BJ (cell line): ENCODE measurements around the gene ALG1. TPM values are rescaled to one million over a fixed set of nuclear protein-coding genes. Genes with fewer than 3 reads are reported as not detected.
"Not testable (repeated sequence)": the region's sequence is repeated elsewhere in the genome, so short reads cannot be mapped to it uniquely, and the experiment has no call there.

Experiments used
- CTCF ChIA-PET: fragments of 350-600 bp; formaldehyde crosslinking; extraction: SDS; loops from one replicate; lab custom pipeline; 2021; ENCODE audit warnings: antibody characterized with exemption, inconsistent platforms; lab: Yijun Ruan, JAX
- POLR2A ChIA-PET: fragments of 300-600 bp; sonication (Branson Sonifier 250); formaldehyde crosslinking; extraction: SDS; loops from one replicate; lab custom pipeline; 2021; ENCODE audit warnings: antibody characterized with exemption; lab: Charles Lee
- DNase-seq: peaks from one replicate; pipeline ENCODE4 v3.0.0-alpha.2; 2011; ENCODE audit warnings: low read depth
- H3K27me3 ChIP-seq: 2 replicates; pipeline ENCODE4 v1.6.0; 2011; ENCODE audit warnings: low read length; ENCODE audit not compliant: control insufficient read depth, insufficient read depth
- H3K36me3 ChIP-seq: 2 replicates; pipeline ENCODE4 v1.5.1; 2011; ENCODE audit warnings: low read length; ENCODE audit not compliant: control insufficient read depth, insufficient read depth
- H3K4me3 ChIP-seq: 2 replicates; pipeline ENCODE4 v1.5.1; 2011; ENCODE audit warnings: low read depth, mild to moderate bottlenecking, control low read depth, low read length
- polyA plus RNA-seq: library from polyadenylated mRNA; depleted of rRNA; stranded (reverse); fragments of >200 nt; gene quantifications from 2 replicates; pipeline ENCODE4 v1.2.3, GENCODE V29; 2011
- TF ChIP-seq, protein P1 (sequence below): IDR thresholded peaks from 2 replicates; pipeline ENCODE4 v1.5.1; 2011; ENCODE audit warnings: low read depth, mild to moderate bottlenecking, control low read depth, inconsistent platforms, low read length, moderate library complexity; ENCODE audit not compliant: insufficient read depth

The ALG1 gene
- polyA plus RNA-seq, 1 experiment = 63.1 TPM

DNA sequence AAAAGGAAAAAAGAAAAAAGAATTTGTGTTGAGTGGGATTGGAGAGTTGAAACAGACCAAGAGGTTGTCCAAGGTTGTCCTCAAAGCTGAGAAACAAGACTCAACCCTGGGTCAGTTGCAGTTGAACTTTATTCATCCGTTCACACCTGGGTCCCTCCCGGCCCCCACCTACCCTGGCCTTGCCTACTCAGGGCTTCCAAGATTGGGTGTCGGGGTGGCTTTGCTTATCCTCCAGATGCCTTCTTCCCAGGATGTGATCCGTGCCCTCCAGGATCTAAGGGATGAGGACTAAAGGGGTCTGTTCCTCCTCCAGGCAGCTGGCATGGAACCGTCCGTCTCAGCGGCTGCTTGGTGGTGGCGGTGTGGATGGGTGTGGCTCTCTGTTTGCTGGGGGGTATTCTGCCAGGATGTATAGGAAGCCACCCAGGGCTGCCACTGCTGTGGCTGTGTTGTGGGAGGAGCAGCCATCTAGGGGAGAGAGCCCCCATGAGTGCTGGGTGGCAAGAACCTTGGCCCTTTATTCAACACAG, 27.6 kb upstream of the ALG1 start:
- no peak overlapping the region for H3K4me3 ChIP-seq
- no peaks in the 10 kb centered on the region for H3K36me3 ChIP-seq
- POLR2A ChIA-PET = no interaction called here
- peaks cover 1% of the 10 kb centered on the region for H3K27me3 ChIP-seq
- TF ChIP-seq, protein P1, sequence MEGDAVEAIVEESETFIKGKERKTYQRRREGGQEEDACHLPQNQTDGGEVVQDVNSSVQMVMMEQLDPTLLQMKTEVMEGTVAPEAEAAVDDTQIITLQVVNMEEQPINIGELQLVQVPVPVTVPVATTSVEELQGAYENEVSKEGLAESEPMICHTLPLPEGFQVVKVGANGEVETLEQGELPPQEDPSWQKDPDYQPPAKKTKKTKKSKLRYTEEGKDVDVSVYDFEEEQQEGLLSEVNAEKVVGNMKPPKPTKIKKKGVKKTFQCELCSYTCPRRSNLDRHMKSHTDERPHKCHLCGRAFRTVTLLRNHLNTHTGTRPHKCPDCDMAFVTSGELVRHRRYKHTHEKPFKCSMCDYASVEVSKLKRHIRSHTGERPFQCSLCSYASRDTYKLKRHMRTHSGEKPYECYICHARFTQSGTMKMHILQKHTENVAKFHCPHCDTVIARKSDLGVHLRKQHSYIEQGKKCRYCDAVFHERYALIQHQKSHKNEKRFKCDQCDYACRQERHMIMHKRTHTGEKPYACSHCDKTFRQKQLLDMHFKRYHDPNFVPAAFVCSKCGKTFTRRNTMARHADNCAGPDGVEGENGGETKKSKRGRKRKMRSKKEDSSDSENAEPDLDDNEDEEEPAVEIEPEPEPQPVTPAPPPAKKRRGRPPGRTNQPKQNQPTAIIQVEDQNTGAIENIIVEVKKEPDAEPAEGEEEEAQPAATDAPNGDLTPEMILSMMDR = no peak
- no peak for DNase-seq
- CTCF ChIA-PET = interaction anchor here (0.9 kb wide), 1 partner anchor 14 kb away, joined by 3 read pairs; no protein-coding TSS in a partner anchor

DNA sequence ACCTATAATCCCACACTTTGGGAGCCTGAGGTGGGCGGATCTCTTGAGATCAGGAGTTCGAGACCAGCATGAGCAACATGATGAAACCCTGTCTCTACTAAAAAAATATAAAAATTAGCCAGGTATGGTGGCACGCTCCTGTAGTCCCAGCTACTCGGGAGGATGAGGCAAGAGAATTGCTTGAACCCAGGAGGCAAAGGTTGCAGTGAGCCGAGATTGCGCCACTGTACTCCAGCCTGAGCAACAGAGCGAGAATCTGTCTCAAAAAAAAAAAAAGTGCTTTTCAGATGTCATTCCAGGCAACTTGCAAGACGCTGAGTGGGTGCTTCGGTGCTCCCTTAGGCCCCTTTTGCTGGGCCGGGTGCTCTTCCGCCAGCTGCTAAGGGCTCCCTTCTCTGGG, 27.1 kb upstream of the ALG1 start:
- H3K27me3 ChIP-seq, H3K4me3 ChIP-seq, DNase-seq, POLR2A ChIA-PET, H3K36me3 ChIP-seq: not testable (repeated sequence)
- CTCF ChIA-PET = interaction anchor here (0.9 kb wide), 1 partner anchor 14 kb away, joined by 3 read pairs; no protein-coding TSS in a partner anchor

DNA sequence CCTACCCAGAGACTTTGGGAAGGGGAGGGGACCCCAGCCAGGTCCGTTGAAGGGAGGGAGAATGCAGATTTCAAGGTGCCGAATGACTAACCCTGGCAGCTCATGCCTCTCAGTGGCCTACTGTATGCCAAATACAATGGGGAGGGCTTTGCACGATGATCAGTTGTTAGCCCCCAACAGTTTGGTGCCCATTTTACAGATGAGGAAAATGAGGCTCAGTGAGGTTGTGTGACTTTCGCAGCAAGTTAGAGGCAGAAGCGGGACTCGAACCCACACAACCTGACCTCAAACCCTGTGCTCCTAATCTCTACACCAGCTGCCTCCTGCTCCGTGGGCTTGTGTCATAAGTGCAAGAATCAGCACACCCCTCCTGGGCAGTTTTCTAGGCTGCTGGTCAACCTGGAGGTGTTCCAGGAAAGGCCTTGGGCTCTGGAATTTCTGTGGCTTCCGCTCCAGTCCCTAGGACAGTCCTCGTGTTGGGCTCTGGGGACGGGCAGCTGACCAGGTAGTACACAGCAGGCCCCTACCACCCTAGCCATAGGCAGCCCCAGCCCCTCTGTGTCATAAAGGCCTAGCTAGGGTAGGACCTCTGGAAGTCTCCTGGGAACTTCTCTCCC, 26.0 kb upstream of the ALG1 start:
- no peak overlapping the region for H3K4me3 ChIP-seq
- TF ChIP-seq, protein P1 = no peak
- H3K36me3 ChIP-seq = no peaks in the 10 kb centered on the region
- CTCF ChIA-PET = no interaction called here
- peaks cover 1% of the 10 kb centered on the region for H3K27me3 ChIP-seq
- DNase-seq = no peak
- POLR2A ChIA-PET = no interaction called here

DNA sequence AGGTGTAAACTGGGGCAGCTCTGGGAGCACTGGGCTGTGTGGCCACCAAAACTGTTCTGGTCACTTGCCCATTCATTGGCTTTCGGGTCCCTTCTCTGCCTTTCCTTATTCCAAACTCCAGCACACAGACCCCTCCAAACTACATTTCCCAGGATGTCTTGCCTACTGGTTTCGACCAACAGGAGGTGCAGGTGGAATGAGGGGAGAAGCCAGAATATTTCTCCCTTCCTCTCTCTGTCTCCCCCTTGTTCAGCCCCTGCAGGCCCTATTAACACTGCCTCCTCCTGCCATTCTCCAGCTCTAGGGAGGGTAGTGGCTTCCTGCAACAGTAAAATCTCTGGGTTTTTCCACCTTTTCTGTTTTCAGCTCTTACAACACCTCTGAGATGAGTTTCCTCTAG, 24.7 kb upstream of the ALG1 start:
- no peak for DNase-seq
- peaks cover 1% of the 10 kb centered on the region; the same call in 1 of the 2 replicates for H3K27me3 ChIP-seq
- no peak overlapping the region for H3K4me3 ChIP-seq
- ChIA-PET POLR2A (no interaction called here), CTCF (no interaction called here)
- no peaks in the 10 kb centered on the region for H3K36me3 ChIP-seq
- TF ChIP-seq, protein P1 = no peak

DNA sequence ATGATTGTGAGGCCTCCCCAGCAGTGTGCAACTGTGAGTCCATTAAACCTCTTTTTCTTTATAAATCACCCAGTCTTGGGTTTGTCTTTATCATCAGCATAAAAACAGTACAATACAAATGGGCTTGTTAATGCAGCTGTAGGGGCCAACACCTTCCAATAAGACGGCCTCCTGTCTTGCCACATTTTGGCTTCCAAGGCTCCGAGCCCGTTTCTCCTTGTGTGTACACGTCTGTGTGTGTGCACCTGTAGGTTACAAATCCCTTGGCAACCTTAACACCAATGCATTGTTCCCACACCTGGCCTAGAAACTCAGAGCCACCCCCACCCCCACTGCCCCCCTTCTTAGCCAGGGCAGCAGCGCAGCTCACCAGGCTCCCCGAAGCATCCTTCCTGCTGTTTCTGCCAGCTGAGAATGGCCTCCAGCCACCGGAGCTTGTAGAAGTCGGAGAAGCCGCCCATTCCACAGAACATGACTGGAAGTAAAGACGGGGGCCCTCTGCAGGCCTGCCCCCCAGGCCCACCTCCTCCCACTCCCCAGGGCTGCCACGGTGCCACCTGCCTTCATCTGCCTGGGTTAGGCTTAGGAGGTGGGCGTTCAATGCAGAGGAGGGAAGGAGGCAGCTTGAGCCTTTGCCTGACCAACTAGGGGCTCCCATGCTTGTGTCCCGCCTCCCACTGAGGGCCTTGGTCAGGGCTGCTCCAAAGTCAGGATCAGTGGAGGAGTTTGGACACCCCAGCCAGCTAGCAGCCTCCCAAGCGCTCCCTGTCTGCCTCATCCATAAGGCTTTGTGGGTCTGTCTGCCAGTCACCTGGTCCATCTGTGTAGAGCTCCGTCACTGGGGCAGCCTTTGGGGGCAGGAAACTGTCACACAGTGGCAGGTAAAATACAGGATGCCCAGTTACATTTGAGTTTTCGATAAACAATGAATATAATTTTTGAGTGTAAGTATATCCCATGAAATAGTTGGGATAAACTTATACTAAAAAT, 16.5 kb upstream of the ALG1 start:
- Histone ChIP-seq H3K4me3 (no peak overlapping the region), H3K27me3 (0 out of 2 replicates have a peak, but pooled peaks cover 2% of the 10 kb centered on the region), H3K36me3 (no peaks in the 10 kb centered on the region)
- no peak for DNase-seq
- ChIA-PET CTCF (no interaction called here), POLR2A (no interaction called here)
- TF ChIP-seq, protein P1 = no peak
